A549 (cell line): ENCODE data around the gene TROAP. TPM values are rescaled to one million over a fixed set of nuclear protein-coding genes. Genes with fewer than 3 reads are reported as not detected.

Source experiments
- ATAC-seq, 2 experiments: fragments of 200-7000 bp in 1 of 2; fragments of >200 bp in 1 of 2; cut with Nextera tagmentation in 1 of 2; cut with Tn5 transposase in 1 of 2; 3 replicates each; pipeline versions ENCODE4 v1.8.0 to v1.9.1; 2018 to 2020; ENCODE audit warnings: mild to moderate bottlenecking in 1 of 2, moderate library complexity in 1 of 2
- CTCF ChIA-PET: fragments of 300-600 bp; sonication (Branson Sonifier 250); formaldehyde crosslinking; extraction: SDS; loops from one replicate; lab custom pipeline; 2021; ENCODE audit warnings: antibody characterized with exemption, inconsistent platforms; lab: Yijun Ruan, JAX
- POLR2A ChIA-PET: fragments of 350-600 bp; formaldehyde crosslinking; extraction: SDS; loops from one replicate; lab custom pipeline; 2021; ENCODE audit warnings: antibody characterized with exemption, inconsistent platforms; lab: Yijun Ruan, JAX
- DNase-seq, 2 experiments: peaks; one replicate each; pipeline versions ENCODE4 v3.0.0 to v3.0.0-alpha.2; 2011 to 2016; ENCODE audit warnings: low read depth in 1 of 2, low spot score in 1 of 2
- FAIRE-seq: peaks from 2 replicates; lab custom pipeline; 2011; peaks lifted over from hg19 to GRCh38; lab: Jason Lieb, UNC
- H3K27ac ChIP-seq, 2 experiments: fragments of >200 bp; sonication (Bioruptor Twin); formaldehyde crosslinking; 3 replicates each; pipeline ENCODE4 v1.5.1; 2016 to 2017
- H3K4me1 ChIP-seq: fragments of >200 bp; sonication (Bioruptor Twin); formaldehyde crosslinking; 3 replicates; pipeline ENCODE4 v1.6.1; 2016
- H3K4me2 ChIP-seq: fragments of >200 bp; sonication (Bioruptor Twin); formaldehyde crosslinking; 3 replicates; pipeline ENCODE4 v1.6.1; 2016
- H3K4me3 ChIP-seq: fragments of >200 bp; sonication (Bioruptor Twin); formaldehyde crosslinking; 3 replicates; pipeline ENCODE4 v1.5.1; 2016
- H3K9me3 ChIP-seq: fragments of >200 bp; sonication (Bioruptor Twin); formaldehyde crosslinking; 3 replicates; pipeline ENCODE4 v1.6.1; 2016
- BHLHE40 ChIP-seq: IDR thresholded peaks from 2 replicates; pipeline ENCODE4 v1.6.1; 2012; ENCODE audit warnings: low read depth, low read length, inconsistent platforms
- HDAC2 ChIP-seq: fragments of 200-600 bp; sonication (generic); IDR thresholded peaks from 2 replicates; pipeline ENCODE4 v1.6.1; 2016
- HOXB5 ChIP-seq: fragments of 250-450 bp; sonication (Bioruptor Pico); IDR thresholded peaks from 2 replicates; pipeline ENCODE4 v1.5.0; 2020; ENCODE audit warnings: mild to moderate bottlenecking, moderate library complexity
- KDM5A ChIP-seq: fragments of 200-600 bp; sonication (generic); IDR thresholded peaks from 2 replicates; pipeline ENCODE4 v1.6.1; 2016; ENCODE audit warnings: antibody characterized with exemption, mild to moderate bottlenecking
- NPAS2 ChIP-seq: fragments of 250-450 bp; sonication (Bioruptor Pico); IDR thresholded peaks from 2 replicates; pipeline ENCODE4 v1.8.0; 2022; ENCODE audit warnings: mild to moderate bottlenecking, moderate library complexity, borderline replicate concordance
- PHF8 ChIP-seq: fragments of 200-600 bp; sonication (generic); IDR thresholded peaks from 2 replicates; pipeline ENCODE4 v1.6.1; 2016; ENCODE audit warnings: low read depth, mild to moderate bottlenecking, antibody characterized with exemption, moderate library complexity, borderline replicate concordance
- RNF2 ChIP-seq: fragments of 200-600 bp; sonication (generic); IDR thresholded peaks from 2 replicates; pipeline ENCODE4 v1.6.1; 2016; ENCODE audit warnings: low read depth, mild to moderate bottlenecking, antibody characterized with exemption, moderate library complexity, borderline replicate concordance
- SMC3 ChIP-seq: fragments of >200 bp; sonication (Bioruptor Twin); formaldehyde crosslinking; IDR thresholded peaks from 3 replicates; pipeline ENCODE4 v1.6.1; 2018; ENCODE audit warnings: inconsistent platforms
- SREBF2 ChIP-seq: fragments of 450-650 bp; IDR thresholded peaks from 2 replicates; pipeline ENCODE4 v1.6.1; 2014; ENCODE audit warnings: mild to moderate bottlenecking, moderate library complexity
- WGBS: methylation state at CpG from one replicate; pipeline ENCODE4 v1.1.6; 2017; ENCODE audit errors: missing lambda C conversion rate; 5-methylcytosine and 5-hydroxymethylcytosine counted together
- polyA plus RNA-seq, 4 experiments: library from polyadenylated mRNA; depleted of rRNA in 3 of 4; stranded (reverse); fragments of >200 nt; fragmentation: RNase III in 1 of 4; extraction: RNeasy Plus Mini Kit Qiagen cat#74134 plus additional on column Dnase treatment in 1 of 4; gene quantifications; 2 replicates in 3 of 4; 3 replicates in 1 of 4; pipeline ENCODE4 v1.2.3, GENCODE V29; 2011 to 2017
- TF ChIP-seq, protein P1 (sequence below): IDR thresholded peaks from 2 replicates; pipeline ENCODE4 v1.6.1; 2012; ENCODE audit warnings: low read depth, borderline replicate concordance
- TF ChIP-seq, protein P2 (sequence below): fragments of 150-350 bp; IDR thresholded peaks from 2 replicates; pipeline ENCODE4 v1.6.1; 2014; ENCODE audit warnings: low read depth, mild to moderate bottlenecking, low read length

The TROAP gene
- polyA plus RNA-seq, 2 of the 4 experiments (the other 2 are of a cell fraction): 50.0 to 55.5 TPM

DNA sequence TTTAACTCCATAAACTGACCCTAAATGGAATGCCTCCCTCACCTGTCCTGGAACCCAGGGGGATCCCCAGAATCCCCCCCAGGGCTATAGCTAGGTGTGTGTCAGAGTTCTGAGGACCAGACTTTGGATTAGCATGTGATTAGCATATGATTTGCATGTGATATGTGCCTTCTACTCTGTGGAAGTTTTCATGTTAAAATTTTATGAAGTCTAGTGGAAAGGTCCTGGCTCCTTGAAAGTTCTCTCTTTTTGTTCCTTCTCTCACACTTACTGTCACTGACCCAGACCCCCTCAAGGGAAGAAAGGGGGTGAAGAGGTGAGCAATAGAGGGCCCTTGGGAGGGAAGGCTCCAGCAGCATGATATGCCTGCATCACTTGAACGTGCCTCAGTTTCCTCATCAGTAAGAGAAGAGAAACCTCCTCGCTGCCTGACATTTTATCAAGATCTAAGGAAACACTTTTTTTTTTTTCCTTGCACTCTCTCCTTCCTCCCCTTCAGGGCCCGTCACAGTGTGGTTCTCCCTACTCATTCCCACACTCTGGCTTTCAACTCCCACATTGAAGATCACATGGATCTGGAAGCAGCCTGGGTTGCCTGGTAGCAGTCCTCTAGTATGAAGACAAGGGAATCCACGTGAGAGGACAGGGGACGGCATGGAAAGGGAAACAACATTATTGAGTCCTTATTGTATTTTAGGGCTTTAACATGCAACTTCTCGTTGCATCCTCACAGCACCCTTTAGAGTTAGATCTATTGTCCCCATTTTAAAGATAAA is 17.2 kb downstream of the TROAP start:
- TF ChIP-seq SMC3: no peak
- TF ChIP-seq SREBF2: no peak
- TF ChIP-seq, all 56 proteins: peak for 0
- H3K4me2 ChIP-seq: no peak overlapping the region
- 84% methylated on average over 6 of the region's 6 CpGs for WGBS
- H3K9me3 ChIP-seq: no peaks in the 10 kb centered on the region
- H3K4me3 ChIP-seq: no peak overlapping the region
- H3K4me1 ChIP-seq: peaks cover 25% of the 10 kb centered on the region
- POLR2A ChIA-PET: interaction anchor here (2.8 kb wide), 1 partner anchor 18 kb away, joined by 17 read pairs; the partner anchor contains the start of gene TROAP
- FAIRE-seq (no peak), ATAC-seq (no peak), DNase-seq (no peak)
- no peak overlapping the region for H3K27ac ChIP-seq
- CTCF ChIA-PET: interaction anchor here (1.2 to 6.1 kb wide), 5 partner anchors 10 to 49 kb away, joined by 3 to 164 read pairs (median 4); partner anchors contain the start of genes DNAJC22 and PRPH

GRCh38 chr12:49340971-49341776 is 18.1 kb downstream of the TROAP start:
- 84% methylated on average over 14 of the region's 14 CpGs for WGBS
- Histone ChIP-seq H3K4me3 (no peak overlapping the region), H3K9me3 (no peaks in the 10 kb centered on the region), H3K4me1 (peaks cover 32% of the 10 kb centered on the region), H3K4me2 (no peak overlapping the region), H3K27ac (no peak overlapping the region)
- FAIRE-seq: no peak
- no peak for TF ChIP-seq BHLHE40
- no peak for TF ChIP-seq PHF8
- TF ChIP-seq RNF2: no peak
- TF ChIP-seq, protein P1, sequence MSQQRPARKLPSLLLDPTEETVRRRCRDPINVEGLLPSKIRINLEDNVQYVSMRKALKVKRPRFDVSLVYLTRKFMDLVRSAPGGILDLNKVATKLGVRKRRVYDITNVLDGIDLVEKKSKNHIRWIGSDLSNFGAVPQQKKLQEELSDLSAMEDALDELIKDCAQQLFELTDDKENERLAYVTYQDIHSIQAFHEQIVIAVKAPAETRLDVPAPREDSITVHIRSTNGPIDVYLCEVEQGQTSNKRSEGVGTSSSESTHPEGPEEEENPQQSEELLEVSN: no peak
- TF ChIP-seq NPAS2: no peak
- TF ChIP-seq KDM5A: no peak
- ChIA-PET CTCF (interaction anchor here (1.0 to 4.0 kb wide), 35 partner anchors 10 to 315 kb away, joined by 3 to 164 read pairs (median 7); partner anchors contain the start of genes PRPH and TROAP), POLR2A (interaction anchor here (1.2 to 2.8 kb wide), 2 partner anchors 19 to 74 kb away, joined by 4 to 17 read pairs; partner anchors contain the start of gene TROAP)
- no peak for ATAC-seq
- no peak for DNase-seq

DNA sequence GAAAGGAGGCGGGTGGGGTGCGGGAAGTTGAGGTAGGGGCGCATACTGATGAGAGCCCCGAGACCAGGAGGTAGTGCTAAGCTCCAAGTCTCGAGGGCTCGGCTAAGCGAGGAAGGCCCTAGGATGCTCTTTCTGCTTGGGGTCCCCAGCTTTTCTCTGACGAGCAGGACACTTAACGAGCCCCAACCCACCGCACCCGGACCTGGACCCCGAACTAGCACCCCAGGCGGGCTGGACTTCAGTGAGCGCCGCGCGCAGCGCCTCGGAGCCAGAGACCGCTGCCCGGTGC is 18.7 kb downstream of the TROAP start:
- peak overlapping the region; percentile 48; the same call in 2 of the 3 replicates for H3K4me3 ChIP-seq
- no peak for TF ChIP-seq BHLHE40
- TF ChIP-seq, protein P2, sequence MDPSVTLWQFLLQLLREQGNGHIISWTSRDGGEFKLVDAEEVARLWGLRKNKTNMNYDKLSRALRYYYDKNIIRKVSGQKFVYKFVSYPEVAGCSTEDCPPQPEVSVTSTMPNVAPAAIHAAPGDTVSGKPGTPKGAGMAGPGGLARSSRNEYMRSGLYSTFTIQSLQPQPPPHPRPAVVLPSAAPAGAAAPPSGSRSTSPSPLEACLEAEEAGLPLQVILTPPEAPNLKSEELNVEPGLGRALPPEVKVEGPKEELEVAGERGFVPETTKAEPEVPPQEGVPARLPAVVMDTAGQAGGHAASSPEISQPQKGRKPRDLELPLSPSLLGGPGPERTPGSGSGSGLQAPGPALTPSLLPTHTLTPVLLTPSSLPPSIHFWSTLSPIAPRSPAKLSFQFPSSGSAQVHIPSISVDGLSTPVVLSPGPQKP: no peak
- TF ChIP-seq SMC3: no peak
- TF ChIP-seq HOXB5: no peak
- TF ChIP-seq PHF8: no peak
- TF ChIP-seq HDAC2: no peak
- TF ChIP-seq, all 56 proteins: peak for 0
- DNase-seq (no peak), FAIRE-seq (no peak), ATAC-seq (no peak)
- H3K4me1 ChIP-seq: peaks cover 37% of the 10 kb centered on the region
- WGBS: 90% methylated on average over 21 of the region's 21 CpGs
- ChIA-PET POLR2A (interaction anchor here (1.2 to 2.8 kb wide), 3 partner anchors 19 to 75 kb away, joined by 4 to 17 read pairs (median 6); partner anchors contain the start of genes SPATS2 and TROAP), CTCF (interaction anchor here (0.5 to 4.0 kb wide), 53 partner anchors 10 to 314 kb away, joined by 3 to 164 read pairs (median 6); partner anchors contain the start of genes PRPH, SPATS2 and TROAP)
- peak overlapping the region; percentile 99 for H3K4me2 ChIP-seq
- H3K9me3 ChIP-seq: no peaks in the 10 kb centered on the region
- peak overlapping the region; percentile 72 to 86; a peak in 3 of 6 replicates for H3K27ac ChIP-seq
